Osteoblast (primary cell): ENCODE data around the gene EIF4G3. TPM values are rescaled to one million over a fixed set of nuclear protein-coding genes. Genes with fewer than 3 reads are reported as not detected.
A peak's percentile ranks its signal among the peaks of the same experiment; 100 is the strongest.

Experiments
- DNase-seq: peaks from one replicate; pipeline ENCODE4 v3.0.0; 2011; ENCODE audit warnings: low spot score, mixed read lengths; ENCODE audit not compliant: insufficient read length; ENCODE audit errors: missing footprints
- H2AFZ ChIP-seq: 2 replicates; pipeline ENCODE4 v1.6.0; 2011; ENCODE audit warnings: mild to moderate bottlenecking, low read length
- H3K27ac ChIP-seq: 2 replicates; pipeline ENCODE4 v1.5.1; 2011; ENCODE audit warnings: mild to moderate bottlenecking, low read depth, low read length, moderate library complexity
- H3K27me3 ChIP-seq: 2 replicates; pipeline ENCODE4 v1.6.0; 2012; ENCODE audit warnings: mild to moderate bottlenecking, control low read depth, inconsistent platforms, low read length, moderate library complexity; ENCODE audit not compliant: insufficient read depth
- H3K36me3 ChIP-seq: 2 replicates; pipeline ENCODE4 v1.5.1; 2011; ENCODE audit warnings: mild to moderate bottlenecking, low read length, control low read depth, moderate library complexity; ENCODE audit not compliant: insufficient read depth
- H3K4me1 ChIP-seq: 2 replicates; pipeline ENCODE4 v1.5.1; 2011; ENCODE audit warnings: mild to moderate bottlenecking, low read length, control low read depth, moderate library complexity; ENCODE audit not compliant: insufficient read depth
- H3K4me2 ChIP-seq: 2 replicates; pipeline ENCODE4 v1.6.0; 2011; ENCODE audit warnings: mild to moderate bottlenecking, low read length; ENCODE audit not compliant: insufficient read depth
- H3K4me3 ChIP-seq: fragments of 200-600 bp; sonication (generic); 3 replicates; pipeline ENCODE4 v1.5.1; 2012; ENCODE audit warnings: mild to moderate bottlenecking, low read length, inconsistent platforms; ENCODE audit not compliant: insufficient read depth
- H3K79me2 ChIP-seq: 2 replicates; pipeline ENCODE4 v1.6.0; 2012; ENCODE audit warnings: mild to moderate bottlenecking, low read length, control low read depth, inconsistent platforms; ENCODE audit not compliant: insufficient read depth
- H3K9me3 ChIP-seq: 2 replicates; pipeline ENCODE4 v1.5.1; 2011; ENCODE audit warnings: low read depth, low read length, control low read depth
- H4K20me1 ChIP-seq: 2 replicates; pipeline ENCODE4 v1.6.0; 2012; ENCODE audit warnings: mild to moderate bottlenecking, low read length, control low read depth; ENCODE audit not compliant: insufficient read depth
- CTCF ChIP-seq: IDR thresholded peaks from 2 replicates; pipeline ENCODE4 v1.5.1; 2011; ENCODE audit warnings: mild to moderate bottlenecking, low read depth, low read length, moderate library complexity; ENCODE audit errors: extremely low read depth
- total RNA-seq: library from RNA; depleted of rRNA; stranded (reverse); fragments of >200 nt; gene quantifications from 2 replicates; pipeline ENCODE4 v1.2.3, GENCODE V29; 2012

The EIF4G3 gene
- total RNA-seq, 1 donor = 55.0 TPM

- no peak for TF ChIP-seq CTCF
- Histone ChIP-seq H2AFZ (no peak overlapping the region), H3K27ac (peak overlapping the region; percentile 24), H3K4me2 (peak overlapping the region; percentile 11), H3K36me3 (peaks cover 24% of the 10 kb centered on the region), H3K4me3 (no peak overlapping the region), H3K79me2 (no peaks in the 10 kb centered on the region), H3K9me3 (no peaks in the 10 kb centered on the region), H3K4me1 (peaks cover 18% of the 10 kb centered on the region), H4K20me1 (peaks cover 6% of the 10 kb centered on the region), H3K27me3 (no peaks in the 10 kb centered on the region)
- DNase-seq = no peak
Measured at GRCh38 chr1:20846461-20847374, 330.0 kb downstream of the EIF4G3 start.

GRCh38 chr1:20840731-20841130 lies 336.0 kb downstream of the EIF4G3 start:
- Histone ChIP-seq H3K9me3 (no peaks in the 10 kb centered on the region), H4K20me1 (peaks cover 2% of the 10 kb centered on the region), H3K27ac (no peak overlapping the region), H3K4me3 (no peak overlapping the region), H3K79me2 (no peaks in the 10 kb centered on the region), H3K36me3 (peaks cover 19% of the 10 kb centered on the region), H3K27me3 (no peaks in the 10 kb centered on the region), H3K4me1 (no peaks in the 10 kb centered on the region), H2AFZ (no peak overlapping the region), H3K4me2 (no peak overlapping the region)
- DNase-seq = no peak
- no peak for TF ChIP-seq CTCF

- Histone ChIP-seq H3K27ac (no peak overlapping the region), H2AFZ (no peak overlapping the region), H3K4me2 (no peak overlapping the region), H3K9me3 (no peaks in the 10 kb centered on the region), H3K4me1 (no peaks in the 10 kb centered on the region), H3K4me3 (no peak overlapping the region), H3K36me3 (peaks cover 19% of the 10 kb centered on the region), H3K27me3 (no peaks in the 10 kb centered on the region), H3K79me2 (no peaks in the 10 kb centered on the region), H4K20me1 (peaks cover 2% of the 10 kb centered on the region)
- TF ChIP-seq CTCF = no peak
- DNase-seq = no peak
Measured at GRCh38 chr1:20837554-20838192, 339.0 kb downstream of the EIF4G3 start.

GRCh38 chr1:20836230-20836629 lies 340.5 kb downstream of the EIF4G3 start:
- H3K27ac ChIP-seq = no peak overlapping the region
- no peak for DNase-seq
- H3K79me2 ChIP-seq = no peaks in the 10 kb centered on the region
- no peaks in the 10 kb centered on the region for H3K9me3 ChIP-seq
- no peak overlapping the region for H3K4me3 ChIP-seq
- H2AFZ ChIP-seq = no peak overlapping the region
- no peaks in the 10 kb centered on the region for H3K4me1 ChIP-seq
- no peak for TF ChIP-seq CTCF
- peaks cover 2% of the 10 kb centered on the region for H4K20me1 ChIP-seq
- H3K4me2 ChIP-seq = no peak overlapping the region
- peaks cover 19% of the 10 kb centered on the region for H3K36me3 ChIP-seq
- H3K27me3 ChIP-seq = no peaks in the 10 kb centered on the region
